Duodenal mucosa (tissue), 2 donors: ENCODE data around the gene NOTCH1.

Experiments used
- H3K27ac ChIP-seq: one replicate; pipeline ENCODE4 v1.7.0; 2013; ENCODE audit warnings: low read depth, low read length
- H3K27me3 ChIP-seq, 2 donors: one replicate each; pipeline ENCODE4 v1.7.0; 2013; ENCODE audit warnings: low read length in 2 of 2, control low read depth in 1 of 2; ENCODE audit not compliant: insufficient read depth in 2 of 2, control insufficient read depth in 1 of 2
- H3K36me3 ChIP-seq, 2 donors: one replicate each; pipeline ENCODE4 v1.7.0; 2013; ENCODE audit warnings: low read length in 2 of 2, control low read depth in 1 of 2; ENCODE audit not compliant: insufficient read depth in 2 of 2, control insufficient read depth in 1 of 2
- H3K4me1 ChIP-seq, 2 donors: one replicate each; pipeline ENCODE4 v1.7.0; 2013; ENCODE audit warnings: low read length in 2 of 2, control low read depth in 1 of 2; ENCODE audit not compliant: insufficient read depth in 2 of 2, control insufficient read depth in 1 of 2
- H3K4me3 ChIP-seq, 2 donors: one replicate each; pipeline ENCODE4 v1.7.0; 2013; ENCODE audit warnings: low read length in 2 of 2, low read depth in 1 of 2
- H3K9ac ChIP-seq, 2 donors: one replicate each; pipeline ENCODE4 v1.7.0; 2013; ENCODE audit warnings: low read length in 2 of 2, low read depth in 1 of 2
- H3K9me3 ChIP-seq, 2 donors: one replicate each; pipeline ENCODE4 v1.7.0; 2013; ENCODE audit warnings: low read length in 2 of 2, control low read depth in 1 of 2; ENCODE audit not compliant: control insufficient read depth in 1 of 2

Gene NOTCH1

GRCh38 chr9:136499935-136500910, 45.6 kb downstream of the NOTCH1 start:
- peaks cover 30 to 81% of the 10 kb centered on the region in 2 donors for H3K36me3 ChIP-seq
- H3K4me1 ChIP-seq = no peaks in the 10 kb centered on the region
- H3K27ac ChIP-seq = no peak overlapping the region
- H3K4me3 ChIP-seq = no peak overlapping the region
- H3K9me3 ChIP-seq = no peaks in the 10 kb centered on the region
- no peaks in the 10 kb centered on the region for H3K27me3 ChIP-seq
- no peak overlapping the region for H3K9ac ChIP-seq

- no peak overlapping the region for H3K9ac ChIP-seq
- H3K9me3 ChIP-seq = no peaks in the 10 kb centered on the region
- H3K4me3 ChIP-seq = no peak overlapping the region
- no peak overlapping the region for H3K27ac ChIP-seq
- no peaks in the 10 kb centered on the region for H3K27me3 ChIP-seq
- peaks cover 28 to 76% of the 10 kb centered on the region in 2 donors for H3K36me3 ChIP-seq
- no peaks in the 10 kb centered on the region for H3K4me1 ChIP-seq
Measured at GRCh38 chr9:136499071-136499934, 46.5 kb downstream of the NOTCH1 start.

GRCh38 chr9:136497916-136498695, 47.7 kb downstream of the NOTCH1 start:
- H3K4me1 ChIP-seq = no peaks in the 10 kb centered on the region
- peaks cover 30 to 64% of the 10 kb centered on the region in 2 donors for H3K36me3 ChIP-seq
- no peak overlapping the region for H3K27ac ChIP-seq
- H3K4me3 ChIP-seq = no peak overlapping the region
- H3K9ac ChIP-seq = no peak overlapping the region
- H3K9me3 ChIP-seq = no peaks in the 10 kb centered on the region
- H3K27me3 ChIP-seq = no peaks in the 10 kb centered on the region

- Histone ChIP-seq H3K9ac (no peak overlapping the region), H3K4me1 (no peaks in the 10 kb centered on the region), H3K27me3 (no peaks in the 10 kb centered on the region), H3K4me3 (no peak overlapping the region), H3K36me3 (peaks cover 30 to 59% of the 10 kb centered on the region in 2 donors), H3K9me3 (no peaks in the 10 kb centered on the region), H3K27ac (no peak overlapping the region)
Measured at GRCh38 chr9:136496801-136497620, 48.8 kb downstream of the NOTCH1 start.

GRCh38 chr9:136496181-136496580, 49.7 kb downstream of the NOTCH1 start:
- no peaks in the 10 kb centered on the region for H3K27me3 ChIP-seq
- no peaks in the 10 kb centered on the region for H3K9me3 ChIP-seq
- H3K9ac ChIP-seq = no peak overlapping the region
- H3K36me3 ChIP-seq = peaks cover 30 to 53% of the 10 kb centered on the region in 2 donors
- H3K4me3 ChIP-seq = no peak overlapping the region
- no peaks in the 10 kb centered on the region for H3K4me1 ChIP-seq
- H3K27ac ChIP-seq = no peak overlapping the region

GRCh38 chr9:136495238-136495800, 50.5 kb downstream of the NOTCH1 start:
- no peaks in the 10 kb centered on the region for H3K9me3 ChIP-seq
- H3K9ac ChIP-seq = no peak overlapping the region
- no peak overlapping the region for H3K27ac ChIP-seq
- peaks cover 27 to 45% of the 10 kb centered on the region in 2 donors for H3K36me3 ChIP-seq
- no peaks in the 10 kb centered on the region for H3K27me3 ChIP-seq
- no peaks in the 10 kb centered on the region for H3K4me1 ChIP-seq
- no peak overlapping the region for H3K4me3 ChIP-seq

- Histone ChIP-seq H3K4me3 (no peak overlapping the region), H3K27ac (no peak overlapping the region), H3K9me3 (no peaks in the 10 kb centered on the region), H3K27me3 (no peaks in the 10 kb centered on the region), H3K36me3 (peaks cover 23 to 38% of the 10 kb centered on the region in 2 donors), H3K4me1 (no peaks in the 10 kb centered on the region), H3K9ac (no peak overlapping the region)
Measured at GRCh38 chr9:136494531-136495215, 51.2 kb downstream of the NOTCH1 start.

- Histone ChIP-seq H3K27ac (no peak overlapping the region), H3K9ac (no peak overlapping the region), H3K27me3 (no peaks in the 10 kb centered on the region), H3K36me3 (peaks cover 16 to 32% of the 10 kb centered on the region in 2 donors), H3K4me3 (no peak overlapping the region), H3K9me3 (no peaks in the 10 kb centered on the region), H3K4me1 (no peaks in the 10 kb centered on the region)
Measured at GRCh38 chr9:136494012-136494411, 51.8 kb downstream of the NOTCH1 start.
